Stomach (tissue), 9 donors: ENCODE data around the gene EVI2A. TPM values are rescaled to one million over a fixed set of nuclear protein-coding genes. Genes with fewer than 3 reads are reported as not detected.

ENCODE experiments used
- DNase-seq, 2 donors: peaks; one replicate each; pipeline versions ENCODE4 v3.0.0 to v3.0.0-alpha.2; 2013 to 2019
- H3K27ac ChIP-seq, 5 donors: fragments of 200-600 bp in 4 of 5; sonication (generic) in 4 of 5; one replicate each; pipeline ENCODE4 v1.5.1; 2013 to 2019; ENCODE audit warnings: mild to moderate bottlenecking in 1 of 5, moderate library complexity in 1 of 5
- H3K27me3 ChIP-seq, 3 donors: fragments of 200-600 bp; sonication (generic); one replicate each; pipeline ENCODE4 v1.5.1; 2017 to 2019; ENCODE audit warnings: mixed run types in 1 of 3
- H3K36me3 ChIP-seq, 4 donors: fragments of 200-600 bp; sonication (generic); 1 replicate in 3 of 4; 2 replicates in 1 of 4; pipeline ENCODE4 v1.5.1; 2016 to 2019
- H3K4me1 ChIP-seq, 4 donors: fragments of 200-600 bp; sonication (generic); one replicate each; pipeline ENCODE4 v1.5.1; 2016 to 2019
- H3K4me3 ChIP-seq, 4 donors: fragments of 200-600 bp; sonication (generic) in 3 of 4; one replicate each; pipeline ENCODE4 v1.5.1; 2016 to 2019; ENCODE audit warnings: mild to moderate bottlenecking in 1 of 4
- H3K9me3 ChIP-seq, 4 donors: fragments of 200-600 bp; sonication (generic); one replicate each; pipeline ENCODE4 v1.5.1; 2016 to 2019
- CTCF ChIP-seq, 7 experiments: fragments of 450-650 bp in 4 of 7; fragments of 200-600 bp in 3 of 7; sonication (generic) in 3 of 7; IDR thresholded peaks; one replicate each; pipeline ENCODE4 v1.5.1; 2016 to 2019; ENCODE audit warnings: antibody characterized with exemption in 7 of 7, control low read depth in 2 of 7, mild to moderate bottlenecking in 1 of 7
- EP300 ChIP-seq: sonication (generic); formaldehyde crosslinking; IDR thresholded peaks from one replicate; pipeline ENCODE4 v1.6.1; 2017; ENCODE audit warnings: antibody characterized with exemption
- POLR2A ChIP-seq, 4 donors: fragments of 450-650 bp; IDR thresholded peaks; one replicate each; pipeline ENCODE4 v1.6.1; 2016; ENCODE audit warnings: antibody characterized with exemption in 4 of 4, control low read depth in 2 of 4, mild to moderate bottlenecking in 1 of 4, moderate library complexity in 1 of 4
- POLR2AphosphoS5 ChIP-seq, 3 donors: sonication (generic); formaldehyde crosslinking; IDR thresholded peaks; one replicate each; pipeline ENCODE4 v1.6.1; 2016; ENCODE audit warnings: antibody characterized with exemption in 3 of 3
- WGBS, 5 donors: extraction: QIAGEN DNeasy Blood & Tissue Kit in 3 of 5; methylation state at CpG; one replicate each; pipeline versions ENCODE4 v1.1.5 to v1.1.7; 2013 to 2018; 5-methylcytosine and 5-hydroxymethylcytosine counted together
- intact Hi-C: fragments of 100-400 bp; cut with DNase I; formaldehyde crosslinking; loops from one replicate; pipeline ENCODE4 v1.15.1; 2023; ENCODE audit warnings: low total_unique reads
- polyA plus RNA-seq, 3 donors: library from polyadenylated mRNA; stranded (reverse); fragments of 200-250 nt; gene quantifications; one replicate each; pipeline ENCODE4 v1.2.3, GENCODE V29; 2013
- total RNA-seq, 5 donors: library from RNA; depleted of rRNA; stranded (reverse); fragments of >200 nt; gene quantifications; one replicate each; pipeline versions ENCODE4 v1.1.0 to v1.2.3, GENCODE V29; 2014 to 2016
- donor health status: healthy with polysubstance abuse.
- donor health status: Bipolar disorder and iron deficiency.
- donor health status: healthy.

EVI2A gene
- total and polyA plus RNA-seq, 8 donors = 4.4 to 14.5 (median 5.4) TPM; not detected in 3

- H3K4me3 ChIP-seq = no peak overlapping the region
- TF ChIP-seq POLR2A (IDR thresholded peaks at IDR 0.05) = no peak
- TF ChIP-seq CTCF (IDR thresholded peaks at IDR 0.05) = no peak
- TF ChIP-seq EP300 = no peak
- TF ChIP-seq POLR2AphosphoS5 (IDR thresholded peaks at IDR 0.05) = no peak
- H3K4me1 ChIP-seq = no peaks in the 10 kb centered on the region
- 85 to 98% (median 86%) methylated on average over 2 of the region's 2 CpGs for WGBS, 5 donors
- H3K27ac ChIP-seq = no peak overlapping the region
- no peaks in the 10 kb centered on the region for H3K9me3 ChIP-seq
- no peak for DNase-seq
- intact Hi-C loops = no loop called here
- H3K36me3 ChIP-seq = peaks cover 0 to 11% (median 1%) of the 10 kb centered on the region in 4 donors
- H3K27me3 ChIP-seq = no peaks in the 10 kb centered on the region
These were observed 25.3 kb downstream of the EVI2A start for GRCh38 chr17:31296142-31296541.

- no peak for TF ChIP-seq POLR2A (IDR thresholded peaks at IDR 0.05)
- TF ChIP-seq POLR2AphosphoS5 (IDR thresholded peaks at IDR 0.05) = no peak
- no peak for TF ChIP-seq EP300
- TF ChIP-seq CTCF (IDR thresholded peaks at IDR 0.05) = no peak
- Histone ChIP-seq H3K4me3 (no peak overlapping the region), H3K9me3 (no peaks in the 10 kb centered on the region), H3K4me1 (no peaks in the 10 kb centered on the region), H3K27me3 (no peaks in the 10 kb centered on the region), H3K27ac (no peak overlapping the region), H3K36me3 (peaks cover 0 to 11% (median 1%) of the 10 kb centered on the region in 4 donors)
- no peak for DNase-seq
- intact Hi-C loops = no loop called here
- 85 to 95% (median 91%) methylated on average over 1 of the region's 1 CpG for WGBS, 5 donors
These were observed 25.9 kb downstream of the EVI2A start for GRCh38 chr17:31295489-31295871.

- no peak for TF ChIP-seq EP300
- TF ChIP-seq POLR2AphosphoS5 (IDR thresholded peaks at IDR 0.05) = no peak
- no peak for TF ChIP-seq CTCF (IDR thresholded peaks at IDR 0.05)
- no peak for TF ChIP-seq POLR2A (IDR thresholded peaks at IDR 0.05)
- intact Hi-C loops = no loop called here
- Histone ChIP-seq H3K36me3 (peaks cover 0 to 11% (median 1%) of the 10 kb centered on the region in 4 donors), H3K27ac (no peak overlapping the region), H3K4me3 (no peak overlapping the region), H3K27me3 (no peaks in the 10 kb centered on the region), H3K9me3 (no peaks in the 10 kb centered on the region), H3K4me1 (no peaks in the 10 kb centered on the region)
- WGBS, 5 donors = 72 to 86% (median 75%) methylated on average over 3 of the region's 3 CpGs
- DNase-seq = no peak
These were observed 26.5 kb downstream of the EVI2A start for GRCh38 chr17:31294820-31295488.

- Histone ChIP-seq H3K36me3 (peaks cover 0 to 11% (median 1%) of the 10 kb centered on the region in 4 donors), H3K27ac (no peak overlapping the region), H3K27me3 (no peaks in the 10 kb centered on the region), H3K4me1 (no peaks in the 10 kb centered on the region), H3K4me3 (no peak overlapping the region), H3K9me3 (no peaks in the 10 kb centered on the region)
- intact Hi-C loops = no loop called here
- 88 to 97% (median 93%) methylated on average over 3 of the region's 3 CpGs for WGBS, 5 donors
- TF ChIP-seq POLR2AphosphoS5 (IDR thresholded peaks at IDR 0.05) = no peak
- no peak for TF ChIP-seq CTCF (IDR thresholded peaks at IDR 0.05)
- TF ChIP-seq EP300 = no peak
- no peak for TF ChIP-seq POLR2A (IDR thresholded peaks at IDR 0.05)
- DNase-seq = no peak
These were observed 27.2 kb downstream of the EVI2A start for GRCh38 chr17:31294231-31294630.
